ENCODE measurements around the gene ESRRG.

- TF ChIP-seq CTCF (conservative IDR thresholded peaks at IDR 0.05; ENCODE audit: low read depth in 2 of 2): no peak
- TF ChIP-seq CREB1 (CRISPR knock-in tag; IDR thresholded peaks at IDR 0.05; ENCODE audit: low read depth): no peak
- no peak for TF ChIP-seq STAT1 (IDR thresholded peaks at IDR 0.05; ENCODE audit: unreplicated experiment)
- TF ChIP-seq JUNB (IDR thresholded peaks at IDR 0.05; ENCODE audit: unreplicated experiment): no peak
- TF ChIP-seq EZH2phosphoT487 (IDR thresholded peaks at IDR 0.05; ENCODE audit: unreplicated experiment): no peak
- TF ChIP-seq EZH2 (IDR thresholded peaks at IDR 0.05; ENCODE audit: low read depth, unreplicated experiment): no peak
Observed at GRCh38 chr1:216617081-216617875, 106.0 kb downstream of the ESRRG start.

Measured in GM23338 (cell line).